DMS153 treated with DMSO at 0.1 percent for 48 hours (cell line): ENCODE measurements around the gene MEIKIN.
A peak's percentile ranks its signal among the peaks of the same experiment; 100 is the strongest.
"Not testable (repeated sequence)": the region's sequence is repeated elsewhere in the genome, so short reads cannot be mapped to it uniquely, and the experiment has no call there.

Experiments
- DNase-seq: peaks from one replicate; lab custom pipeline; 2025; ENCODE audit not compliant: unreplicated experiment; lab: John Stamatoyannopoulos, UW

MEIKIN gene

GRCh38 chr5:131814990-131815389, 130.5 kb downstream of the MEIKIN start:
- DNase-seq: no peak

- DNase-seq: no peak
Measured at GRCh38 chr5:131812371-131813160, 132.9 kb downstream of the MEIKIN start.

- no peak for DNase-seq
Measured at GRCh38 chr5:131810510-131811249, 134.8 kb downstream of the MEIKIN start.

GRCh38 chr5:131796793-131797693, 148.4 kb downstream of the MEIKIN start, which contains the start of gene FNIP1:
Gene FNIP1 (minus strand): TSS chr5:131797017. CDS start chr5:131796921, 96 bp downstream.
- DNase-seq: peak; percentile 38

GRCh38 chr5:131795879-131796792, 149.3 kb downstream of the MEIKIN start:
- DNase-seq: no peak

GRCh38 chr5:131795228-131795627, 150.2 kb downstream of the MEIKIN start:
- no peak for DNase-seq

GRCh38 chr5:131794586-131794985, 150.9 kb downstream of the MEIKIN start:
- DNase-seq: no peak

- DNase-seq: no peak
Measured at GRCh38 chr5:131792896-131793295, 152.6 kb downstream of the MEIKIN start.

GRCh38 chr5:131791866-131792265, 153.6 kb downstream of the MEIKIN start:
- no peak for DNase-seq

GRCh38 chr5:131790550-131790949, 154.9 kb downstream of the MEIKIN start:
- DNase-seq: no peak

GRCh38 chr5:131789765-131790164, 155.7 kb downstream of the MEIKIN start:
- DNase-seq: no peak

- no peak for DNase-seq
Measured at GRCh38 chr5:131787736-131788135, 157.7 kb downstream of the MEIKIN start.

GRCh38 chr5:131786900-131787692, 158.4 kb downstream of the MEIKIN start:
- no peak for DNase-seq

GRCh38 chr5:131786036-131786435, 159.4 kb downstream of the MEIKIN start:
- DNase-seq: no peak

- DNase-seq: no peak
Measured at GRCh38 chr5:131783874-131784273, 161.6 kb downstream of the MEIKIN start.

- DNase-seq: no peak
Measured at GRCh38 chr5:131783357-131783756, 162.1 kb downstream of the MEIKIN start.

GRCh38 chr5:131782717-131783116, 162.7 kb downstream of the MEIKIN start:
- no peak for DNase-seq

GRCh38 chr5:131778141-131778540, 167.3 kb downstream of the MEIKIN start:
- DNase-seq: not testable (repeated sequence)

GRCh38 chr5:131776450-131776849, 169.0 kb downstream of the MEIKIN start:
- DNase-seq: no peak
